NCI-H345 (cell line): Measurements from ENCODE around the gene NOC3L.
"Not testable (repeated sequence)": the region's sequence is repeated elsewhere in the genome, so short reads cannot be mapped to it uniquely, and the experiment has no call there.

Experiments
- DNase-seq: peaks from one replicate; lab custom pipeline; 2025; lab: John Stamatoyannopoulos, UW

The NOC3L gene, protein sequence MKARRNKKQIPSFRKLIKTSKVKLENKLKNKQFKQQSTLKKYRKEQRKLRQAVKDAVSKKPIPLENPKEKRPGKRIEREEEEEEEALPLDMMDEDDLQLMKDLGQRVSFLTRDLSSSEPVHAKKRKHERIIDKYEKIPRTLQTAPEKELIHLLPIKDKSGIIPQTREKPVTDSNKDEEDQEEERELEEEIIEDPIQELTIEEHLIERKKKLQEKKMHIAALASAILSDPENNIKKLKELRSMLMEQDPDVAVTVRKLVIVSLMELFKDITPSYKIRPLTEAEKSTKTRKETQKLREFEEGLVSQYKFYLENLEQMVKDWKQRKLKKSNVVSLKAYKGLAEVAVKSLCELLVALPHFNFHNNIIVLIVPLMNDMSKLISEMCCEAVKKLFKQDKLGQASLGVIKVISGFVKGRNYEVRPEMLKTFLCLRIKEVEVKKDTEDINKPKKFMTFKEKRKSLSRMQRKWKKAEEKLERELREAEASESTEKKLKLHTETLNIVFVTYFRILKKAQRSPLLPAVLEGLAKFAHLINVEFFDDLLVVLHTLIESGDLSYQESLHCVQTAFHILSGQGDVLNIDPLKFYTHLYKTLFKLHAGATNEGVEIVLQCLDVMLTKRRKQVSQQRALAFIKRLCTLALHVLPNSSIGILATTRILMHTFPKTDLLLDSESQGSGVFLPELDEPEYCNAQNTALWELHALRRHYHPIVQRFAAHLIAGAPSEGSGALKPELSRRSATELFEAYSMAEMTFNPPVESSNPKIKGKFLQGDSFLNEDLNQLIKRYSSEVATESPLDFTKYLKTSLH

GRCh38 chr10:94362360-94363250 is at the start of gene NOC3L:
NOC3L (minus strand) TSS chr10:94362939; CDS start chr10:94362838, 101 bp downstream.
- DNase-seq: peak; percentile 94

GRCh38 chr10:94412449-94412848 is 49.7 kb upstream of the NOC3L start:
- no peak for DNase-seq

DNA sequence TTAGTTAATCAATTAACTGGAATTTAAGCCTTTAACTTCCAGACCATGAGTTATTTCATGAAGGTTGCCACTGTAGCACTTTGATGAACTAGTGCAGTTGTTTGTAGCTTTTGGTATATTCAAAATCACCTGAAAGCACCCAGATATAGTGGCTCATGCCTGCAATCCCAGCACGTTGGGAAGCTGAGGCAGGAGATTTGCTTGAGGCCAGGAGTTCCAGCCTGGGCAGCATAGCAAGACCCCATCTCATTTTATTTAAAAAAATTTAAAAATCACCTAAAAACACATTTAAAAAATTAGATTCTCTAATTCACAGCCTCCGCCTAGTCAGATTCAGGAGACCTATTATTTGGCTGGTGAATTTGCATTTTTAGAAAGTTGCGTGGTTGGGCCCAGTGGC is 48.6 kb upstream of the NOC3L start:
- DNase-seq: no peak

DNA sequence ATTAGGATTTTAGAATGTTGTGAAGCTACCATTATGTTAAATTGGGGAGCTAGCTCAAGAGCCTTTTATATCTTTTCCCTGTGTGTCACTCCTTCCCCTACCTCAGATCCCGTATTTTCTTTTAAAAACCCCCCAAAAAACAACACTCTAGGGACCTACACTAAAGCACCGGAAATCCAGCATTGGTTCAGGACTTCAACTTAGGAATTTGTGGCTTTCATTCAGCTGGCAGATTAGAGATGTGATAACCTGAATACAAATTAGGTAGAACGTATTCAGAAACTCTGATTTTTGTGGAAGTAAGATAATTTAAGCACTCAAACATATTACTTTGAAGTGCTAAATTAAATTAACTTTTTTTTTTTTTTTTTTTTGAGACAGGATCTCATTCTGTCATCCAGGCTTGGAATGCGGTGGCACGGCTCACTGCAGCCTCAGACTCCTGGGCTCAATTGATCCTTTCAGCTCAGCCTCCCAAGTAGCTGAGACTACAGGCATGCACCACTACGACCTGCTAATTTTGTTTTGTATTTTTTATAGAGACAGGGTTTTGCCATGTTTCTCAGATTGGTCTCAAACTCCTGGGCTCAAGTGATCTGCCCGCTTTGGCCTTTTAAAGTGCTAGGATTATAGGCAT is 46.4 kb upstream of the NOC3L start:
- DNase-seq: no peak

GRCh38 chr10:94407668-94408067 is 44.9 kb upstream of the NOC3L start:
- no peak for DNase-seq

DNA sequence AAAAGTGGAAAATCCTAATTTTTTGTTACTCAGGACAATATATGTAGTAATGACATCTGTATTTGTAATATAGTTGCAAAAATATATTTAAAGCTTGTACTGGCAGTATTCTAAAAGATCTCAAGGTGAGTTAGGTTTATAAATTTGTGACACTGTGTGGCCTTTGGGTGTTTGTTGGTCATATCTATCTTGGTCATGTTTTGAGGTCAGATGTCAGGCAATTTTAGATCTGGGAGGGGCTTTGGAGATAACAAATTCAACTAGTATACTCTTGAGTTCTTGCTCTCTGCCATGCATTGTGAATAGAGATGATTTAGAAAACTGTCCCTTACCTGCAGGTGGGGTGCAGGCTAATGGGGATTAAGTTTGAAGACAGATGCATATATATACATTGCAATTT is 42.7 kb upstream of the NOC3L start:
- no peak for DNase-seq

DNA sequence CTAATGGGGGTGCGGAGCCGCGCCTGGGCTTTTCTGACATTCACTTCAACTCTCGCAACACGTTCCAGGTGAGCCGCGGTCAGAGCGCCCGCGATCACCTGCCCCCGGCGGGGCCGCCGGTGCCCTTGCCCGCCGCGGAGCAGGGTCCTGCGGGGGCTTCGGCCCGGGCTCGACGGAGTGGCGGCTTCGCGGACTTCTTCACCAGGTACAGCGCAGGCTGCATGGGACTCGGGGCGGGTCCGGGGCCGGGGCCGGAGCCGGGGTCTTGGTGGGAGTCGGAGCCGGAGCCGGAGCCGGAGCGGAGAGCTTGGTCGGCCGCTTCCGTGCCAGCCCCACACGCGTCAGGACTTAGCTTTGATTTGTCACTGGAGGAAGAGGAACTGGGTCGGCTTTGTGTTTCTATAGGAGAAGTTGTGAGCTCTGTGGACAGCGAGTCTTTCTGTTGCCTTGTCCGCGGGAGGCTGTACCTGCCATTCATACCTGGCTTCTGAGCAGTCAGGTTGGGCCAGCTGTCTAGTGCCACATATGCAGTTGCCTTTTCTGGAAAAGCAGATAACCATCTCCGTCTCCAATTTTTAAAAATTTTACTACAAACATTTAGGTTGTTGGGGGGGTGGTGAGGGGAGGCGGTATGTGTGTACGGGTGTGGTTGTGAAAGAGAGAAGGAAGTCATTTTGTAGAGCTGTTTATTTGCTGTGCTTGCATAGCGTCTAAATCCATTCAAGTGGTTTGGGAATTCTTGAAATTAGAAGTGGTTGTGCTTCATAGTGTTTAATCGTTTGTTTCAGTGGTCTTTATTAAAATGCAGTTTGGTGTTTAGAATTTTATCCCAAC is 40.9 kb upstream of the NOC3L start:
- peak; percentile 43 for DNase-seq

- DNase-seq: peak; percentile 25
These were observed 40.2 kb upstream of the NOC3L start for GRCh38 chr10:94402843-94403379.

DNA sequence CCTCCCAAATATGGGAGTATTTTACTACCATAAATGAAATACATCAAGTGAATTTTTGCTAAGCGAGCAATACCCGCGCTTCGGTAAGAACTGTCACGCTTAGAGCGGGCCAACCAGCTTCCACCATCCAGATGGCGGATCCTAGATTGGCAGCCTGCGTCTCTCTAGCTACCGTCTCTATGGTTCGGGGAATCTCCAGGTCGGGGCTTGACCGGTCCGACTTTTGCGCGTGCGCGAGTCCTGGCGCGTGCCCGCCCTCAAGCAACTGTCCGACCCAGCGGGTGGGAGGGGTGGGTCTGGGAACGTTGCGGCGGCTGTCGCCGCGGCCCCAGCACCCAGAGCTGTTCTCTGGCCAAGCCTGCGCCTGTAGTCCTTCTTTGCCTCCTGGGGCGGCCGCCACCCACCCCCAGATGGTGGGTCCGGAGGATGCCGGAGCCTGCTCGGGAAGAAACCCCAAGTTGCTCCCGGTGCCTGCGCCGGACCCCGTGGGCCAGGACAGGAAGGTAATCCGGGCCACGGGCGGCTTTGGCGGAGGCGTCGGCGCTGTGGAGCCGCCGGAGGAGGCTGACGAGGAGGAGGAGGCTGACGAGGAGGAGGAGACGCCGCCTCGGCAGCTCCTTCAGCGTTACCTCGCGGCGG is 39.6 kb upstream of the NOC3L start, which contains the start of gene TBC1D12:
Gene TBC1D12 (plus strand): TSS at position 338 of the 639 bp plus-strand sequence. CDS start 73 bp downstream, at position 411.
- peak; percentile 91 for DNase-seq

- no peak for DNase-seq
These were observed 36.0 kb upstream of the NOC3L start for GRCh38 chr10:94398762-94399161.

- DNase-seq: no peak
These were observed 35.0 kb upstream of the NOC3L start for GRCh38 chr10:94397549-94398370.

DNA sequence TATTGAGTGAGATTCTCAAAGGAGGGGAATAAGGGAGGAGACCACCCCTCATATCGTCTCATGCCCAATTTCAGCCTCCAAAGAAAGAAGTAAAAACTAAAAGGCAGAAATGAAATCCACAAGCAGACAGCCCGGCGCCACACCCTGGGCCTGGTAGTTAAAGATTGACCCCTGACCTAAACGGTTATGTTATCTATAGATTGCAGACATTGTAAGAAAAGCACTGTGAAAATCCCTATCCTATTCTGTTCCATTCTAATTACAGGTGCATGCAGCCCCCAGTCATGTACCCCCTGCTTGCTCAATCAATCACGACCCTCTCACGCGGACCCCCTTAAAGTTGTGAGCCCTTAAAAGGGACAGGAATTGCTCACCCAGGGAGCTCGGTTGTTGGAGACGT is 29.4 kb upstream of the NOC3L start:
- not testable (repeated sequence) for DNase-seq

DNA sequence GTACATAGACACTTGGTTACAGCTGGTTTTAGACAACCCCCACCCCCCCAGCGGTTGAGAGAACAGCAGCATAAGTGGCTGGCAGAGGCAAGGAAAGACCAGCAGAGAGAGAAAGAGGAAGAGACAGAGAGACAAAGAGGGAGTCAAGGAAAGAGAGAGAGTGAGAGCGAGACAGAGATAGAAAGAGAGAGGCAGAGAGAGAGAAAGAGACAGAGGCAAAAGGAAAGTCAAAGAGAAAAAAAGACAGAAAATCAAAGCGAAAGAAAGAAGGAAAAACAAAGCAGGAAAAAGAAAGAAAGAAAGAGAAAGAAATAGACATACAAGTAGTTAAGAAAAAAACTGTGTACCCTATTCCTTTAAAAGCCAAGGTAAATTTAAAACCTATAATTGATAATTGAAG is 23.0 kb upstream of the NOC3L start:
- DNase-seq: not testable (repeated sequence)

DNA sequence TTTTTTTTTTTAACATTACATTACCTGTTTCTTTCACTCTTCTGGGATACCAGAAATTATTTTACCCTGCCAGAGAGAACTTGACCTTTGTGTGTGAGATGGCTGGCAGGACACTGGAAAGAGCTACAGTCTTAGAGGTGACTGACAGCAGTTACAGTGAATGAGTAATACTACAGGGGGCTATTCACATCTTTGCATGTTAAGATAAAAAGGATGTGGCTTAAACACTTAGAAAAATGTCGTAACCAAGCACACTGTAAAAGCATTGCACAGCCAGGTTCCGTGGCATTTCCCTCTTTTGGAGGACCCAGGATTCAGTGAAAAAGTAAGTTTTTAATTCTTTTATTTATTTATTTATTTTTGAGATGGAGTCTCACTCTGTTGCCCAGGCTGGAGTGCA is 20.8 kb upstream of the NOC3L start:
- DNase-seq: no peak

DNA sequence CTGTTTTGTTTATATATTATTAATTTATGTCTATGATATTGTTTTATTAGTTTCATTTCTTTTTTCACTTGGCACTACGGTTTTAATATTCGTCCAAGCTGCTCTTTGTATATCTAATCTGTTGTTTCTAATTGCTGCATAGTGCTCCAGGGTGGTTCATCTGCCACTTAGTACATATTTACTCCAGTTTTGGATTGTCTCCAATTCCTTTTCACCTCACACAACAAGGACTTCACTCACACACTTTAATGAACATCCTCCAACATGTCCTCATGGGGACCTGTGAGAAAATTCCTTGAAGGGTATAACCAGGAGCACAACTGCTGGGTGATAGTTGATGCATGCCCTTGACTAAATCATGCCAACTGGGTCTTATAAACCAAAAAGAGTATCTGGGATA is 14.1 kb upstream of the NOC3L start:
- DNase-seq: no peak

- DNase-seq: no peak
These were observed 12.6 kb upstream of the NOC3L start for GRCh38 chr10:94375374-94375773.

DNA sequence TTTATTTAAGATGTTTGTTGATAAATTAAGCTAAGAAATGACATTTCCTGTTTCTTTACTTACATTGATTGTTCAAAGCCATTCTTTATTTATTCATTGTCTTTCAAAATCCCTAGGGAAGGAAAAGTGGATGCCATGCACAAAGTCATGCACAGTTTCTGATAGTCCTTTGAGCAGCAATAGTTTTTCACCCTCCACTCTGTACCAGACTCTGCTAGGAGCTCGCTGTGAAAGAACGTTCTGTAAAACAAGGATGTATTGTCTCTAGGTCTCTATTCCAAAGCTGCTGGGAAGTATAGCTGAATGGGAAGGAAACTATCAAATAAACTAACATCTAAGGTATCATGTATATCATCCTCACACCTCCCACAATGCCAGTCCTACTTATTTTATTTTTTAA is 7.8 kb upstream of the NOC3L start:
- no peak for DNase-seq

GRCh38 chr10:94366382-94366781 is 3.6 kb upstream of the NOC3L start:
- no peak for DNase-seq

- DNase-seq: no peak
These were observed 1.7 kb upstream of the NOC3L start for GRCh38 chr10:94364482-94364881.
